Stimulated activated CD4-positive, alpha-beta T cell treated with anti-CD3 and anti-CD28 coated beads, Interleukin-2, amount 100 ng/mL, for 48 hours (primary cell): Measurements from ENCODE around the gene UBE2J1.
"Not testable (repeated sequence)": the region's sequence is repeated elsewhere in the genome, so short reads cannot be mapped to it uniquely, and the experiment has no call there.

ENCODE experiments used
- DNase-seq, 2 donors: peaks; one replicate each; pipeline ENCODE4 v3.0.0-alpha.2; 2020

The UBE2J1 gene

GRCh38 chr6:89352278-89353117, at the start of gene UBE2J1:
UBE2J1 (minus strand) TSS chr6:89352722; CDS start chr6:89352569, 153 bp downstream.
- peak; percentile 61 to 73 for DNase-seq

GRCh38 chr6:89400912-89401399, 48.4 kb upstream of the UBE2J1 start:
- DNase-seq = no peak

GRCh38 chr6:89400050-89400449, 47.5 kb upstream of the UBE2J1 start:
- no peak for DNase-seq

- no peak for DNase-seq
Measured at GRCh38 chr6:89398762-89399525, 46.4 kb upstream of the UBE2J1 start.

- DNase-seq = not testable (repeated sequence)
Measured at GRCh38 chr6:89397884-89398283, 45.4 kb upstream of the UBE2J1 start.

- no peak for DNase-seq
Measured at GRCh38 chr6:89393659-89394058, 41.1 kb upstream of the UBE2J1 start.

GRCh38 chr6:89392823-89393222, 40.3 kb upstream of the UBE2J1 start:
- no peak for DNase-seq

- no peak for DNase-seq
Measured at GRCh38 chr6:89388846-89389245, 36.3 kb upstream of the UBE2J1 start.

GRCh38 chr6:89387516-89388201, 35.1 kb upstream of the UBE2J1 start:
- no peak for DNase-seq

GRCh38 chr6:89386917-89387491, 34.5 kb upstream of the UBE2J1 start:
- DNase-seq = no peak

GRCh38 chr6:89385846-89386245, 33.3 kb upstream of the UBE2J1 start:
- no peak for DNase-seq

GRCh38 chr6:89385156-89385667, 32.7 kb upstream of the UBE2J1 start:
- no peak for DNase-seq

- no peak for DNase-seq
Measured at GRCh38 chr6:89381031-89381430, 28.5 kb upstream of the UBE2J1 start.

GRCh38 chr6:89379281-89379680, 26.8 kb upstream of the UBE2J1 start:
- DNase-seq = no peak

GRCh38 chr6:89378628-89379027, 26.1 kb upstream of the UBE2J1 start:
- DNase-seq = no peak

GRCh38 chr6:89375427-89376267, 23.1 kb upstream of the UBE2J1 start:
- DNase-seq = no peak

- DNase-seq = no peak
Measured at GRCh38 chr6:89372506-89372901, 20.0 kb upstream of the UBE2J1 start.

GRCh38 chr6:89371849-89372505, 19.5 kb upstream of the UBE2J1 start:
- DNase-seq = peak; percentile 73 to 79

- DNase-seq = no peak
Measured at GRCh38 chr6:89368999-89369398, 16.5 kb upstream of the UBE2J1 start.

GRCh38 chr6:89368107-89368506, 15.6 kb upstream of the UBE2J1 start:
- peak; percentile 65 for DNase-seq

GRCh38 chr6:89364586-89364985, 12.1 kb upstream of the UBE2J1 start:
- no peak for DNase-seq
